Colonic mucosa (tissue), 4 donors: ENCODE measurements around the gene RNU7-1. TPM values are rescaled to one million over a fixed set of nuclear protein-coding genes. Genes with fewer than 3 reads are reported as not detected.
A peak's percentile ranks its signal among the peaks of the same experiment; 100 is the strongest.

Source experiments
- DNase-seq: peaks from one replicate; pipeline ENCODE4 v3.0.0-alpha.2; 2020
- H3K27ac ChIP-seq: fragments of 200-600 bp; one replicate; pipeline ENCODE4 v1.8.0; 2021
- H3K27me3 ChIP-seq: fragments of 200-600 bp; one replicate; pipeline ENCODE4 v1.8.0; 2021
- H3K36me3 ChIP-seq: fragments of 200-600 bp; one replicate; pipeline ENCODE4 v1.8.0; 2021
- H3K4me1 ChIP-seq: fragments of 200-600 bp; one replicate; pipeline ENCODE4 v1.8.0; 2021; ENCODE audit warnings: mild to moderate bottlenecking
- H3K4me3 ChIP-seq: fragments of 200-600 bp; one replicate; pipeline ENCODE4 v1.8.0; 2021
- H3K9ac ChIP-seq, 2 donors: one replicate each; pipeline ENCODE4 v1.7.0; 2013; ENCODE audit warnings: control low read depth in 2 of 2, low read depth in 2 of 2, low read length in 2 of 2
- H3K9me3 ChIP-seq: fragments of 200-600 bp; one replicate; pipeline ENCODE4 v1.8.0; 2021
- intact Hi-C: fragments of 100-400 bp; cut with DNase I; formaldehyde crosslinking; loops from one replicate; pipeline ENCODE4 v1.14.1; 2022
- total RNA-seq, 2 donors: library from RNA; stranded (reverse); fragmentation: NEBNext Ultra II Directional in 1 of 2; extraction: Animal tissue kit (Norgen Biotek cat#: 25700) in 1 of 2; gene quantifications; one replicate each; pipeline ENCODE4 v1.2.1, GENCODE V29; 2021
- TF ChIP-seq, protein P1 (sequence below): fragments of 200-600 bp; IDR thresholded peaks from one replicate; pipeline ENCODE4 v1.8.0; 2022; ENCODE audit warnings: antibody characterized with exemption, mild to moderate bottlenecking
- donor health status: healthy.
- donor health status: DM: no; HTN: no; CAD: no.
- donor health status: DM: no; HTN: no; CAD: no.

Gene RNU7-1
- total RNA-seq, 2 donors from 2014 or later, result not detected

DNA sequence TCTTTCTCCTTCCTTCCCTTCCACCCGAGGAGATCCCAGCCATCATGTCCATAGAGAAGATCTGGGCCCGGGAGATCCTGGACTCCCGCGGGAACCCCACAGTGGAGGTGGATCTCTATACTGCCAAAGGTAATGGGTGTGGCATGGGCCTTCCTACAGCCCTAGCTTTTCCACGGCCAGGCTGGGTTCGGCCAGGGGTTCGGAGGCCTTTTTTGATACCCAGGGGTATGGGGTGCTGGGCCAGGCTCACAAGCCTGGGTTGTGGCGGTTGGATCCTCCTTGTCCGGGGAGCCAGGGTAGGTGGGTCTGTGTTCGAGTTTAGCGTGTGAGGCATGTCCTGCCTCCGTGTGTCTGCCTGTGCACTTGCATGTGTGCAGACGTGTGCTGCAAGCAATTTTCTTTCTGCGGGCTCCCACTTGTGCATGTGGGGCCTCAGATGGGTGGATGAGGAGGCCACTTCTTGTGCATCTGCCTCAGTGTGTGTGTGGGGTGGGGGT, 27.8 kb upstream of the RNU7-1 start:
- no peaks in the 10 kb centered on the region for H3K4me1 ChIP-seq
- no peak overlapping the region for H3K9ac ChIP-seq
- no peak overlapping the region for H3K27ac ChIP-seq
- H3K9me3 ChIP-seq, result no peaks in the 10 kb centered on the region
- no peaks in the 10 kb centered on the region for H3K36me3 ChIP-seq
- TF ChIP-seq, protein P1, sequence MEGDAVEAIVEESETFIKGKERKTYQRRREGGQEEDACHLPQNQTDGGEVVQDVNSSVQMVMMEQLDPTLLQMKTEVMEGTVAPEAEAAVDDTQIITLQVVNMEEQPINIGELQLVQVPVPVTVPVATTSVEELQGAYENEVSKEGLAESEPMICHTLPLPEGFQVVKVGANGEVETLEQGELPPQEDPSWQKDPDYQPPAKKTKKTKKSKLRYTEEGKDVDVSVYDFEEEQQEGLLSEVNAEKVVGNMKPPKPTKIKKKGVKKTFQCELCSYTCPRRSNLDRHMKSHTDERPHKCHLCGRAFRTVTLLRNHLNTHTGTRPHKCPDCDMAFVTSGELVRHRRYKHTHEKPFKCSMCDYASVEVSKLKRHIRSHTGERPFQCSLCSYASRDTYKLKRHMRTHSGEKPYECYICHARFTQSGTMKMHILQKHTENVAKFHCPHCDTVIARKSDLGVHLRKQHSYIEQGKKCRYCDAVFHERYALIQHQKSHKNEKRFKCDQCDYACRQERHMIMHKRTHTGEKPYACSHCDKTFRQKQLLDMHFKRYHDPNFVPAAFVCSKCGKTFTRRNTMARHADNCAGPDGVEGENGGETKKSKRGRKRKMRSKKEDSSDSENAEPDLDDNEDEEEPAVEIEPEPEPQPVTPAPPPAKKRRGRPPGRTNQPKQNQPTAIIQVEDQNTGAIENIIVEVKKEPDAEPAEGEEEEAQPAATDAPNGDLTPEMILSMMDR, result no peak
- DNase-seq, result no peak
- no peaks in the 10 kb centered on the region for H3K27me3 ChIP-seq
- intact Hi-C loops, result no loop called here
- no peak overlapping the region for H3K4me3 ChIP-seq

DNA sequence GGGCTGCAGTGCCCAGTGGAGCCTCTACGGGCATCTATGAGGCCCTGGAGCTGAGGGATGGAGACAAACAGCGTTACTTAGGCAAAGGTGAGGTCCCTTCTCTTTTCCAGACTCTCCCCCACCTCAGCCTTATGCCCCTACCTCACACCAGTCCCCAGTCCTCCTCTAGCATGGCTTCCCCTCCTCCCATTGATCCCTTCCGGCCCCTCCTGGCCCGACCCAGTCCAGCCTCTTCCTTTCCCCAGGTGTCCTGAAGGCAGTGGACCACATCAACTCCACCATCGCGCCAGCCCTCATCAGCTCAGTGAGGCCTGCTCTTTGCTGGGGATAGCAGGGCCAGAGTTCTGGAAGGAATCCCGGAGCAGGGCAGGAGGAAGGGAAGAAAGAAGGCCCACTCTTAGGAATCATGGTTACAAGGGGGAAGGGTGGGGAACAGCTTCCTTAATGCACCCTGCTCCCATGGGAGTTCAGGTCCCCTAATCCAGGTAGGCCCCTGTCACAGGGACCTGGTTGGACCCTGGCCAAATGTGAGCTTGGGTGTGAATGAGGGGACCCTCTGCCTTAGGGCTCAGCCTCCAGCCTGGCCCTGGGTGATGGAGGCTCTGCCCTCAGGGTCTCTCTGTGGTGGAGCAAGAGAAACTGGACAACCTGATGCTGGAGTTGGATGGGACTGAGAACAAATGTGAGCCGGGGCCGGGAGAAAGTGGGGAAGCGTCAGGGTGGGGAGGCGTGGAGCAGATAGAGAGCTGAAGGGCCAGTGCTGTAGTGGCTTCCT, 27.0 kb upstream of the RNU7-1 start:
- TF ChIP-seq, protein P1, result no peak
- Histone ChIP-seq H3K9me3 (no peaks in the 10 kb centered on the region), H3K4me1 (no peaks in the 10 kb centered on the region), H3K4me3 (no peak overlapping the region), H3K27me3 (no peaks in the 10 kb centered on the region), H3K36me3 (no peaks in the 10 kb centered on the region), H3K9ac (no peak overlapping the region), H3K27ac (no peak overlapping the region)
- DNase-seq, result no peak
- intact Hi-C loops, result no loop called here

DNA sequence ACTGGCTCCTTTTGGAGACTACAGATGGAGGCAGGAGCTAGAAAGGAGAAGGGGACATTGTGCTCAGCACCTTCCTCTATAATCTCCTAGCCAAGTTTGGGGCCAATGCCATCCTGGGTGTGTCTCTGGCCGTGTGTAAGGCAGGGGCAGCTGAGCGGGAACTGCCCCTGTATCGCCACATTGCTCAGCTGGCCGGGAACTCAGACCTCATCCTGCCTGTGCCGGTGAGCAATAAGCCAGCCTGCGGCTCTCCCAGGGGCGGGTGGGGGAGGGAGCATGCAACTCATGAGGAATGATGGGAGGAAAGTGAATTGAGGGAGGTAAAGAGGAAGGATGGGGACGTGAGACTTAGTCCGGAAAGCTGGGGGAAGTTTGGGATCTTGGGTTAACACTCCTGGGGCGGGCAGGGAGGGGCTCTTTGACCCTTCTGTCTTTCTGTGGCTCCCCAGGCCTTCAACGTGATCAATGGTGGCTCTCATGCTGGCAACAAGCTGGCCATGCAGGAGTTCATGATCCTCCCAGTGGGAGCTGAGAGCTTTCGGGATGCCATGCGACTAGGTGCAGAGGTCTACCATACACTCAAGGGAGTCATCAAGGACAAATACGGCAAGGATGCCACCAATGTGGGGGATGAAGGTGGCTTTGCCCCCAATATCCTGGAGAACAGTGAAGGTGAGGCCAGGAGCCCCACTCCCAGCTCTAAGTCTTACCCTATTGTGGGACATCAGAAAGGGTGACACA, 26.0 kb upstream of the RNU7-1 start:
- H3K9me3 ChIP-seq, result no peaks in the 10 kb centered on the region
- H3K4me1 ChIP-seq, result no peaks in the 10 kb centered on the region
- no peaks in the 10 kb centered on the region for H3K36me3 ChIP-seq
- no peaks in the 10 kb centered on the region for H3K27me3 ChIP-seq
- intact Hi-C loops, result no loop called here
- no peak overlapping the region for H3K4me3 ChIP-seq
- H3K27ac ChIP-seq, result no peak overlapping the region
- no peak overlapping the region for H3K9ac ChIP-seq
- TF ChIP-seq, protein P1, result no peak
- DNase-seq, result no peak

DNA sequence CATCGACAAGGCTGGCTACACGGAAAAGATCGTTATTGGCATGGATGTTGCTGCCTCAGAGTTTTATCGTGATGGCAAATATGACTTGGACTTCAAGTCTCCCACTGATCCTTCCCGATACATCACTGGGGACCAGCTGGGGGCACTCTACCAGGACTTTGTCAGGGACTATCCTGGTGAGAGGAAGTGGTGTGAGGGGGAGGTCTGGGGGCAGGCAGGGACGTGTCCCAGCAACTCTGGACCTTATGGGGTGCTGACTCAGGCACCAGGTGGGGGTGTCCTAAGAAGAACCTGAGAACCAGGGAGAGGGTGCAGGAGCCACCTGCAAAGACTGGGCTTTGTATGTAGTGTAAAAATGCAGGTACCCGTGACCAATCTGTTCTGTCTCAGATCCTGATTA, 24.0 kb upstream of the RNU7-1 start:
- H3K4me1 ChIP-seq, result no peaks in the 10 kb centered on the region
- intact Hi-C loops, result no loop called here
- TF ChIP-seq, protein P1, result no peak
- H3K27me3 ChIP-seq, result no peaks in the 10 kb centered on the region
- no peak overlapping the region for H3K27ac ChIP-seq
- no peak overlapping the region for H3K9ac ChIP-seq
- H3K36me3 ChIP-seq, result no peaks in the 10 kb centered on the region
- no peak for DNase-seq
- H3K4me3 ChIP-seq, result no peak overlapping the region
- no peaks in the 10 kb centered on the region for H3K9me3 ChIP-seq

DNA sequence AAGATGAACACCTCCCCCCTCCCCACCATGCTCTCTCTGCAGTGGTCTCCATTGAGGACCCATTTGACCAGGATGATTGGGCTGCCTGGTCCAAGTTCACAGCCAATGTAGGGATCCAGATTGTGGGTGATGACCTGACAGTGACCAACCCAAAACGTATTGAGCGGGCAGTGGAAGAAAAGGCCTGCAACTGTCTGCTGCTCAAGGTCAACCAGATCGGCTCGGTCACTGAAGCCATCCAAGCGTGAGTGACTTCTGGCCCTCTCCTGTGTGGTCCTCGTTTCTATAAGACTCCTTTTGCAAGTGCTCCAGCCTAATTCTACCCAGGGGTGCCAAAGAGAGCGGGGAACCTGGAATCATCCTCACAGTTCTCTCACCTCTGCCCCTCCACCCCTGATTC, 22.1 kb upstream of the RNU7-1 start:
- no peaks in the 10 kb centered on the region for H3K36me3 ChIP-seq
- intact Hi-C loops, result loop anchor here (5.0 kb wide), 1 partner anchor 171 kb away; the partner anchor contains the start of gene C1R
- H3K9ac ChIP-seq, result peak overlapping the region in 1 of 2 donors; percentile 15
- DNase-seq, result no peak
- no peaks in the 10 kb centered on the region for H3K27me3 ChIP-seq
- no peak overlapping the region for H3K4me3 ChIP-seq
- H3K4me1 ChIP-seq, result peaks cover 10% of the 10 kb centered on the region
- TF ChIP-seq, protein P1, result no peak
- no peaks in the 10 kb centered on the region for H3K9me3 ChIP-seq
- H3K27ac ChIP-seq, result no peak overlapping the region
